ENCODE results near the gene FAM83C. TPM values are rescaled to one million over a fixed set of nuclear protein-coding genes. Genes with fewer than 3 reads are reported as not detected.

The FAM83C gene
- total and polyA plus RNA-seq, 8 donors = not detected

GRCh38 chr20:35288325-35289060 is 3.7 kb downstream of the FAM83C start:
- no peaks in the 10 kb centered on the region for H3K36me3 ChIP-seq
- DNase-seq = peak in 1 of 6 donors; percentile 59
- FAIRE-seq = no peak
- no peak for ATAC-seq
- WGBS, 2 donors = 75 to 83% methylated on average over 19 of the region's 19 CpGs
- H3K9me3 ChIP-seq = no peaks in the 10 kb centered on the region
- intact Hi-C loops (cut with DNase I) = no loop called here
- no peak overlapping the region for H3K4me3 ChIP-seq
- no peak overlapping the region for H3K27ac ChIP-seq
- TF ChIP-seq, protein P1, sequence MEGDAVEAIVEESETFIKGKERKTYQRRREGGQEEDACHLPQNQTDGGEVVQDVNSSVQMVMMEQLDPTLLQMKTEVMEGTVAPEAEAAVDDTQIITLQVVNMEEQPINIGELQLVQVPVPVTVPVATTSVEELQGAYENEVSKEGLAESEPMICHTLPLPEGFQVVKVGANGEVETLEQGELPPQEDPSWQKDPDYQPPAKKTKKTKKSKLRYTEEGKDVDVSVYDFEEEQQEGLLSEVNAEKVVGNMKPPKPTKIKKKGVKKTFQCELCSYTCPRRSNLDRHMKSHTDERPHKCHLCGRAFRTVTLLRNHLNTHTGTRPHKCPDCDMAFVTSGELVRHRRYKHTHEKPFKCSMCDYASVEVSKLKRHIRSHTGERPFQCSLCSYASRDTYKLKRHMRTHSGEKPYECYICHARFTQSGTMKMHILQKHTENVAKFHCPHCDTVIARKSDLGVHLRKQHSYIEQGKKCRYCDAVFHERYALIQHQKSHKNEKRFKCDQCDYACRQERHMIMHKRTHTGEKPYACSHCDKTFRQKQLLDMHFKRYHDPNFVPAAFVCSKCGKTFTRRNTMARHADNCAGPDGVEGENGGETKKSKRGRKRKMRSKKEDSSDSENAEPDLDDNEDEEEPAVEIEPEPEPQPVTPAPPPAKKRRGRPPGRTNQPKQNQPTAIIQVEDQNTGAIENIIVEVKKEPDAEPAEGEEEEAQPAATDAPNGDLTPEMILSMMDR (IDR thresholded peaks at IDR 0.05) = no peak
- H3K4me1 ChIP-seq = peaks cover 0 to 3% (median 0%) of the 10 kb centered on the region in 3 donors
- no peaks in the 10 kb centered on the region for H3K27me3 ChIP-seq

- H3K27me3 ChIP-seq = no peaks in the 10 kb centered on the region
- H3K36me3 ChIP-seq = no peaks in the 10 kb centered on the region
- no peak for ATAC-seq
- no peak overlapping the region for H3K4me3 ChIP-seq
- peak in 2 of 6 donors; percentile 20 to 48 for DNase-seq
- no peak for FAIRE-seq
- TF ChIP-seq, protein P1 (IDR thresholded peaks at IDR 0.05) = no peak
- no peaks in the 10 kb centered on the region for H3K9me3 ChIP-seq
- intact Hi-C loops (cut with DNase I) = no loop called here
- 72 to 88% methylated on average over 26 to 28 of the region's 28 CpGs for WGBS, 2 donors
- H3K4me1 ChIP-seq = peaks cover 0 to 8% (median 0%) of the 10 kb centered on the region in 3 donors
- no peak overlapping the region for H3K27ac ChIP-seq
Measured at GRCh38 chr20:35287509-35288324, 4.5 kb downstream of the FAM83C start.

GRCh38 chr20:35286899-35287508 is 5.2 kb downstream of the FAM83C start:
- Histone ChIP-seq H3K27ac (no peak overlapping the region), H3K27me3 (no peaks in the 10 kb centered on the region), H3K4me1 (peaks cover 0 to 11% (median 0%) of the 10 kb centered on the region in 3 donors), H3K36me3 (no peaks in the 10 kb centered on the region), H3K4me3 (no peak overlapping the region), H3K9me3 (no peaks in the 10 kb centered on the region)
- TF ChIP-seq, protein P1 (IDR thresholded peaks at IDR 0.05) = no peak
- 75 to 83% methylated on average over 16 to 17 of the region's 17 CpGs for WGBS, 2 donors
- DNase-seq (peak in 1 of 6 donors; percentile 60), ATAC-seq (no peak), FAIRE-seq (no peak)
- intact Hi-C loops (cut with DNase I) = no loop called here

DNA sequence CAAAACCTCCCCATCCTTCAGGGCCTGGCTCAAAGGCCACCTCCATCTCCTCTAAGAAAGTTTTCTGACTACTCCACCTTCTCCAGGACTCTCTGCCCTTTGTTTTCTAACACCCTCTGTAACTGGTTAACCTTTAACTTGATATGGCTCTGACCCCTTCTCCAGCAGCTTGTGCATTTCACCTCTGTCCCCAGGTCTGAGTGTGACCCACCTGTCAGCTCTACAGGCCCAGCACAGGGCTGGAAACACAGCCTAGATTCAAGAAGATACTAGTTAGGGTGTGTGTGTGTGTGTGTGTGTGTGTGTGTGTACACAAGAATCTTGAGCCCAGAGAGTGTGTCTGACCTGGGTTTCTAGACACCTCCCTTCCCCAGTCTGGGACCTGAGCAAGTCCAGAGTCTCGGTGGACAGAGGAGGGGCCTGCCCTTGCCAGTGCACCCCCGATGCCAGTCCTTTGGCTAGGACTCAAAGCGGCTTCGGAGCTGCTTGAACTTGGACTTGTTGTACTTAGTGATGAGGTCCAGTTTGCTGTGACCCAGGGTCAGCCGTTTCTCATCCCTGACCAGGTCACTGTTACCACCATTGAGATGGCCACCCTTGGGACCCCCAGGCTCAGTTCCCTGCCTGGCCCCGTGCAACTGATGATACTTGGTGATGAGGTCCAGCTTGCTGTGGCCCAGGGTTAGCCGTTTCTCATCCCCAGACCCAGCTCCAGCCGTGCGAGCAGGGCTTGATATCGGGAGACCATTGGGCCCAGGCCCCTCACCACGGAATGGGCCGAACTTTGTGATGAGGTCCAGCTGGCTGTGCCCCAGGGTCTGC is 5.9 kb downstream of the FAM83C start:
- DNase-seq (peak in 1 of 6 donors; percentile 60), ATAC-seq (no peak), FAIRE-seq (no peak)
- TF ChIP-seq, protein P1 (IDR thresholded peaks at IDR 0.05) = no peak
- intact Hi-C loops (cut with DNase I) = no loop called here
- Histone ChIP-seq H3K27ac (no peak overlapping the region), H3K36me3 (no peaks in the 10 kb centered on the region), H3K27me3 (no peaks in the 10 kb centered on the region), H3K4me3 (no peak overlapping the region), H3K9me3 (no peaks in the 10 kb centered on the region), H3K4me1 (peaks cover 0 to 11% (median 0%) of the 10 kb centered on the region in 3 donors)
- 75 to 78% methylated on average over 12 of the region's 12 CpGs for WGBS, 2 donors
